HG03354 (cell line): Measurements from ENCODE around the gene ITPA.
A peak's percentile ranks its signal among the peaks of the same experiment; 100 is the strongest.

Source experiments
- ATAC-seq: cut with Tn5 transposase; IDR thresholded peaks from one replicate; pipeline ENCODE4 v1.9.1; 2021; ENCODE audit warnings: mild to moderate bottlenecking; ENCODE audit not compliant: unreplicated experiment, poor library complexity, severe bottlenecking

ITPA gene

GRCh38 chr20:3224681-3225421 lies 15.6 kb downstream of the ITPA start:
- no peak for ATAC-seq

- no peak for ATAC-seq
These were observed 16.8 kb downstream of the ITPA start for GRCh38 chr20:3226093-3226492.

- no peak for ATAC-seq
These were observed 17.6 kb downstream of the ITPA start for GRCh38 chr20:3226864-3227263.

- ATAC-seq, result no peak
These were observed 18.2 kb downstream of the ITPA start for GRCh38 chr20:3227506-3227905.

- ATAC-seq, result no peak
These were observed 18.8 kb downstream of the ITPA start for GRCh38 chr20:3227936-3228749.

GRCh38 chr20:3228750-3229032 lies 19.4 kb downstream of the ITPA start:
- ATAC-seq, result no peak

- no peak for ATAC-seq
These were observed 19.9 kb downstream of the ITPA start for GRCh38 chr20:3229158-3229557.

GRCh38 chr20:3229798-3230197 lies 20.5 kb downstream of the ITPA start:
- ATAC-seq, result no peak

GRCh38 chr20:3231116-3231515 lies 21.8 kb downstream of the ITPA start:
- ATAC-seq, result no peak

GRCh38 chr20:3231889-3232588 lies 22.7 kb downstream of the ITPA start:
- ATAC-seq, result no peak

GRCh38 chr20:3233131-3233990 lies 24.1 kb downstream of the ITPA start:
- no peak for ATAC-seq

- no peak for ATAC-seq
These were observed 24.7 kb downstream of the ITPA start for GRCh38 chr20:3233991-3234498.

- ATAC-seq, result no peak
These were observed 26.5 kb downstream of the ITPA start for GRCh38 chr20:3235666-3236324.

- no peak for ATAC-seq
These were observed 28.0 kb downstream of the ITPA start for GRCh38 chr20:3237011-3237957.

- peak; percentile 6 for ATAC-seq
These were observed 28.8 kb downstream of the ITPA start for GRCh38 chr20:3237958-3238615.

- peak; percentile 57 for ATAC-seq
These were observed 29.3 kb downstream of the ITPA start for GRCh38 chr20:3238616-3239025.

- ATAC-seq, result peak; percentile 46
These were observed 29.9 kb downstream of the ITPA start, which contains the start of gene SLC4A11 for GRCh38 chr20:3239026-3239866. Gene SLC4A11, minus strand, starts transcription at chr20:3239190. Its CDS starts 53 bp downstream, at chr20:3239137.
